GM12872 (cell line): ENCODE data around the gene RPS4Y2.

Experiments
- CTCF ChIP-seq: IDR thresholded peaks from 3 replicates; pipeline ENCODE4 v1.5.1; 2011; ENCODE audit warnings: low read depth, mild to moderate bottlenecking, low read length, moderate library complexity; ENCODE audit not compliant: insufficient read depth

RPS4Y2 gene

GRCh38 chrY:20746919-20747318 is 9.0 kb upstream of the RPS4Y2 start:
- no peak for TF ChIP-seq CTCF

- no peak for TF ChIP-seq CTCF
Observed at GRCh38 chrY:20763869-20764268, 8.0 kb downstream of the RPS4Y2 start.

GRCh38 chrY:20765117-20765516 is 9.2 kb downstream of the RPS4Y2 start:
- no peak for TF ChIP-seq CTCF

GRCh38 chrY:20770755-20771154 is 14.8 kb downstream of the RPS4Y2 start:
- TF ChIP-seq CTCF, result no peak

GRCh38 chrY:20776104-20776503 is 20.2 kb downstream of the RPS4Y2 start:
- TF ChIP-seq CTCF, result no peak

- no peak for TF ChIP-seq CTCF
Observed at GRCh38 chrY:20780104-20780654, 24.3 kb downstream of the RPS4Y2 start.

GRCh38 chrY:20780776-20781175 is 24.9 kb downstream of the RPS4Y2 start:
- TF ChIP-seq CTCF, result no peak

GRCh38 chrY:20781408-20781807 is 25.5 kb downstream of the RPS4Y2 start:
- no peak for TF ChIP-seq CTCF
